H1 (cell line): Measurements from ENCODE around the gene NUP42. TPM values are rescaled to one million over a fixed set of nuclear protein-coding genes. Genes with fewer than 3 reads are reported as not detected.

Experiments
- CTCF ChIA-PET: fragments of 300-600 bp; sonication (Branson Sonifier 250); formaldehyde crosslinking; loops from one replicate; lab custom pipeline; 2021; ENCODE audit not compliant: partially characterized antibody; lab: Charles Lee
- POLR2A ChIA-PET: fragments of 300-600 bp; sonication (Branson Sonifier 250); formaldehyde crosslinking; loops from one replicate; lab custom pipeline; 2021; ENCODE audit warnings: inconsistent platforms; ENCODE audit not compliant: partially characterized antibody; lab: Charles Lee
- DNase-seq, 2 experiments: peaks; one replicate each; pipeline versions ENCODE4 v3.0.0 to v3.0.0-alpha.2; 2010 to 2022; ENCODE audit warnings: low spot score in 2 of 2, low read depth in 1 of 2, mixed read lengths in 1 of 2
- FAIRE-seq: peaks from 2 replicates; lab custom pipeline; 2011; peaks lifted over from hg19 to GRCh38; lab: Jason Lieb, UNC
- H2AFZ ChIP-seq: 2 replicates; pipeline ENCODE4 v1.8.1; 2012; ENCODE audit warnings: low read length, inconsistent platforms
- H2AK5ac ChIP-seq: 2 replicates; pipeline ENCODE4 v1.6.1; 2013; ENCODE audit warnings: low read depth, low read length
- H2BK120ac ChIP-seq: replicated peaks from 2 replicates; pipeline ENCODE3; 2013; ENCODE audit warnings: low read depth, low read length, inconsistent platforms
- H2BK12ac ChIP-seq: 2 replicates; pipeline ENCODE4 v1.6.1; 2013; ENCODE audit warnings: low read depth, low read length
- H2BK15ac ChIP-seq: 2 replicates; pipeline ENCODE4 v1.6.1; 2013; ENCODE audit warnings: low read length
- H2BK20ac ChIP-seq: 2 replicates; pipeline ENCODE4 v1.6.1; 2013; ENCODE audit warnings: low read length
- H2BK5ac ChIP-seq: 2 replicates; pipeline ENCODE4 v1.6.1; 2013; ENCODE audit warnings: low read depth, low read length
- H3K14ac ChIP-seq: 2 replicates; pipeline ENCODE4 v1.6.1; 2013; ENCODE audit warnings: inconsistent platforms; ENCODE audit not compliant: insufficient read length
- H3K18ac ChIP-seq: 2 replicates; pipeline ENCODE4 v1.6.1; 2013; ENCODE audit warnings: low read length; ENCODE audit errors: extremely low read depth
- H3K23ac ChIP-seq: 2 replicates; pipeline ENCODE4 v1.6.1; 2013; ENCODE audit warnings: inconsistent platforms; ENCODE audit not compliant: insufficient read length
- H3K23me2 ChIP-seq: 2 replicates; pipeline ENCODE4 v1.6.1; 2013; ENCODE audit warnings: low read depth, low read length
- H3K27ac ChIP-seq: 2 replicates; pipeline ENCODE4 v1.6.1; 2011; ENCODE audit warnings: low read depth, low read length, inconsistent platforms
- H3K27me3 ChIP-seq, 4 experiments: replicated peaks in 1 of 4; 1 replicate in 1 of 4; 2 replicates in 3 of 4; pipeline versions ENCODE4 v1.6.1 to v1.8.1; 2011 to 2013; ENCODE audit warnings: low read length in 3 of 4, mild to moderate bottlenecking in 3 of 4, inconsistent platforms in 2 of 4, mixed read lengths in 2 of 4, moderate library complexity in 1 of 4; ENCODE audit not compliant: control insufficient read depth in 3 of 4, insufficient read depth in 3 of 4; ENCODE audit errors: extremely low read depth in 1 of 4
- H3K36me3 ChIP-seq, 4 experiments: 2 replicates each; pipeline versions ENCODE4 v1.6.1 to v1.8.1; 2011 to 2013; ENCODE audit warnings: mild to moderate bottlenecking in 4 of 4, low read length in 3 of 4, moderate library complexity in 2 of 4, control low read depth in 1 of 4, inconsistent platforms in 1 of 4; ENCODE audit not compliant: insufficient read depth in 4 of 4, control insufficient read depth in 2 of 4
- H3K4ac ChIP-seq: replicated peaks from 2 replicates; pipeline ENCODE3; 2013; ENCODE audit warnings: low read length, low read depth, mixed read lengths, inconsistent platforms; ENCODE audit not compliant: insufficient read length
- H3K4me1 ChIP-seq, 4 experiments: replicated peaks in 1 of 4; 1 replicate in 1 of 4; 2 replicates in 3 of 4; pipeline versions ENCODE4 v1.6.1 to v1.8.1; 2011 to 2013; ENCODE audit warnings: low read length in 3 of 4, inconsistent platforms in 2 of 4, mixed read lengths in 1 of 4; ENCODE audit not compliant: insufficient read depth in 4 of 4, control insufficient read depth in 3 of 4
- H3K4me2 ChIP-seq, 2 experiments: 2 replicates each; pipeline versions ENCODE4 v1.6.1 to v1.8.1; 2011 to 2013; ENCODE audit warnings: low read depth in 2 of 2, low read length in 2 of 2, control low read depth in 1 of 2, inconsistent platforms in 1 of 2, mild to moderate bottlenecking in 1 of 2; ENCODE audit not compliant: insufficient read depth in 1 of 2
- H3K4me3 ChIP-seq, 4 experiments: fragments of 200-600, 300-600 bp in 1 of 4; sonication (generic), shearing (Covaris generic), sonication (Bioruptor Twin) in 1 of 4; 2 replicates each; pipeline versions ENCODE4 v1.5.1 to v1.8.1; 2011 to 2016; ENCODE audit warnings: low read length in 4 of 4, low read depth in 3 of 4, control low read depth in 2 of 4, inconsistent platforms in 2 of 4, mild to moderate bottlenecking in 2 of 4, mixed read lengths in 1 of 4, moderate library complexity in 1 of 4; ENCODE audit not compliant: insufficient read depth in 2 of 4; ENCODE audit errors: extremely low read depth in 1 of 4
- H3K56ac ChIP-seq: replicated peaks from 2 replicates; pipeline ENCODE3; 2013; ENCODE audit warnings: low read depth, mild to moderate bottlenecking, mixed read lengths, low read length, inconsistent platforms; ENCODE audit not compliant: insufficient read length
- H3K79me1 ChIP-seq: 2 replicates; pipeline ENCODE4 v1.6.1; 2013; ENCODE audit warnings: low read depth, low read length, control low read depth
- H3K79me2 ChIP-seq, 2 experiments: 2 replicates each; pipeline versions ENCODE4 v1.6.1 to v1.8.1; 2012 to 2013; ENCODE audit warnings: low read length in 2 of 2, mild to moderate bottlenecking in 2 of 2, inconsistent platforms in 1 of 2; ENCODE audit not compliant: insufficient read depth in 2 of 2, control insufficient read depth in 1 of 2
- H3K9ac ChIP-seq, 4 experiments: replicated peaks in 1 of 4; 1 replicate in 1 of 4; 2 replicates in 3 of 4; pipeline versions ENCODE4 v1.6.1 to v1.8.1; 2011 to 2013; ENCODE audit warnings: low read depth in 3 of 4, low read length in 3 of 4, control low read depth in 2 of 4, mild to moderate bottlenecking in 2 of 4, moderate library complexity in 2 of 4, inconsistent platforms in 1 of 4; ENCODE audit errors: extremely low read depth in 1 of 4
- H3K9me3 ChIP-seq, 2 experiments: 2 replicates each; pipeline versions ENCODE4 v1.6.1 to v1.8.1; 2012 to 2013; ENCODE audit warnings: mild to moderate bottlenecking in 2 of 2, moderate library complexity in 2 of 2, control low read depth in 1 of 2, inconsistent platforms in 1 of 2, low read depth in 1 of 2, low read length in 1 of 2, mixed read lengths in 1 of 2; ENCODE audit not compliant: insufficient read depth in 2 of 2
- H4K20me1 ChIP-seq, 2 experiments: replicated peaks in 1 of 2; 2 replicates each; pipeline versions ENCODE3 to v1.8.1; 2011 to 2013; ENCODE audit warnings: inconsistent platforms in 2 of 2, low read length in 2 of 2, mild to moderate bottlenecking in 1 of 2; ENCODE audit not compliant: insufficient read depth in 2 of 2, control insufficient read depth in 1 of 2
- H4K5ac ChIP-seq: 2 replicates; pipeline ENCODE4 v1.6.1; 2013; ENCODE audit warnings: low read length, low read depth, mixed read lengths, inconsistent platforms; ENCODE audit not compliant: insufficient read length
- H4K8ac ChIP-seq: 2 replicates; pipeline ENCODE4 v1.8.0; 2013; ENCODE audit warnings: mild to moderate bottlenecking, moderate library complexity, low read length, inconsistent platforms; ENCODE audit not compliant: insufficient read depth; ENCODE audit errors: extremely low read depth
- H4K91ac ChIP-seq: replicated peaks from 2 replicates; pipeline ENCODE3; 2013; ENCODE audit warnings: low read length, mixed read lengths, inconsistent platforms; ENCODE audit not compliant: insufficient read length
- CBX5 ChIP-seq: fragments of 300-800, 300-1000 bp; sonication (generic); IDR thresholded peaks from 2 replicates; pipeline ENCODE4 v1.7.1; 2016; ENCODE audit warnings: antibody characterized with exemption, low read length, low read depth
- CHD1 ChIP-seq: IDR thresholded peaks from 2 replicates; pipeline ENCODE4 v1.6.1; 2012; ENCODE audit warnings: low read depth, low read length, improper control_type of control experiment
- JUND ChIP-seq: IDR thresholded peaks from 2 replicates; pipeline ENCODE4 v1.6.1; 2011; ENCODE audit warnings: mild to moderate bottlenecking, improper control_type of control experiment, low read length
- KDM4A ChIP-seq: IDR thresholded peaks from one replicate; pipeline ENCODE4 v1.7.1; 2012; ENCODE audit warnings: low read depth, mild to moderate bottlenecking, moderate library complexity, low read length, inconsistent platforms; ENCODE audit not compliant: severe bottlenecking
- NANOG ChIP-seq: IDR thresholded peaks from 2 replicates; pipeline ENCODE4 v1.6.1; 2011; ENCODE audit warnings: low read length, low read depth, mild to moderate bottlenecking, inconsistent platforms; ENCODE audit not compliant: insufficient read depth, poor library complexity, severe bottlenecking
- RNF2 ChIP-seq: fragments of 200-900, 300-1000 bp; sonication (generic); IDR thresholded peaks from 2 replicates; pipeline ENCODE4 v1.7.1; 2016; ENCODE audit warnings: borderline replicate concordance, low read depth, mild to moderate bottlenecking, antibody characterized with exemption, low read length; ENCODE audit not compliant: poor library complexity, severe bottlenecking; ENCODE audit errors: missing control alignments
- RXRA ChIP-seq: IDR thresholded peaks from 2 replicates; pipeline ENCODE4 v1.6.1; 2011; ENCODE audit warnings: low read depth, mild to moderate bottlenecking, low read length, moderate library complexity; ENCODE audit not compliant: insufficient read depth
- SIX5 ChIP-seq: IDR thresholded peaks from 2 replicates; pipeline ENCODE4 v1.6.1; 2011; ENCODE audit warnings: mild to moderate bottlenecking, low read depth, low read length
- SRF ChIP-seq: IDR thresholded peaks from 2 replicates; pipeline ENCODE4 v1.6.1; 2011; ENCODE audit warnings: mild to moderate bottlenecking, low read depth, low read length, moderate library complexity
- SUZ12 ChIP-seq: fragments of 200-600 bp; sonication (generic); IDR thresholded peaks from 2 replicates; pipeline ENCODE4 v1.6.1; 2012; ENCODE audit warnings: mild to moderate bottlenecking, inconsistent platforms, low read length, moderate library complexity, mixed read lengths
- YY1 ChIP-seq: IDR thresholded peaks from 2 replicates; pipeline ENCODE4 v1.6.1; 2011; ENCODE audit warnings: low read depth, mild to moderate bottlenecking, low read length
- WGBS, 2 experiments: shearing (Covaris generic) in 1 of 2; methylation state at CpG; one replicate each; pipeline versions ENCODE4 v1.1.6 to v1.1.7; 2013 to 2015; ENCODE audit warnings: low lambda C conversion rate in 2 of 2, mixed read lengths in 2 of 2, inconsistent platforms in 1 of 2, low coverage in 1 of 2, missing lambda C conversion rate in 1 of 2; ENCODE audit not compliant: insufficient replicate concordance in 2 of 2, insufficient coverage in 1 of 2, insufficient read length in 1 of 2; ENCODE audit errors: extremely low coverage in 1 of 2, missing lambda C conversion rate in 1 of 2; 5-methylcytosine and 5-hydroxymethylcytosine counted together
- polyA plus RNA-seq, 7 experiments: library from polyadenylated mRNA; depleted of rRNA in 3 of 7; stranded (reverse) in 5 of 7; unstranded in 2 of 7; fragments of >200 nt in 5 of 7; fragments of 200-250 nt in 2 of 7; gene quantifications; 1 replicate in 5 of 7; 2 replicates in 1 of 7; 4 replicates in 1 of 7; pipeline versions ENCODE4 v1.2.1 to v1.2.3, GENCODE V29; 2011 to 2013; ENCODE audit warnings: missing spikeins in 2 of 7, mixed read lengths in 2 of 7
- total RNA-seq: library from RNA; stranded (reverse); fragmentation: NEBNext Ultra II Directional; extraction: Animal tissue kit (Norgen Biotek cat#: 25700); gene quantifications from 2 replicates; pipeline ENCODE4 v1.2.1, GENCODE V29; 2021

NUP42 gene
- total and polyA plus RNA-seq, 2 of the 8 experiments (the other 6 are each of a cell fraction or from before 2014, with no cell fraction given), result 31.8 to 41.2 TPM

DNA sequence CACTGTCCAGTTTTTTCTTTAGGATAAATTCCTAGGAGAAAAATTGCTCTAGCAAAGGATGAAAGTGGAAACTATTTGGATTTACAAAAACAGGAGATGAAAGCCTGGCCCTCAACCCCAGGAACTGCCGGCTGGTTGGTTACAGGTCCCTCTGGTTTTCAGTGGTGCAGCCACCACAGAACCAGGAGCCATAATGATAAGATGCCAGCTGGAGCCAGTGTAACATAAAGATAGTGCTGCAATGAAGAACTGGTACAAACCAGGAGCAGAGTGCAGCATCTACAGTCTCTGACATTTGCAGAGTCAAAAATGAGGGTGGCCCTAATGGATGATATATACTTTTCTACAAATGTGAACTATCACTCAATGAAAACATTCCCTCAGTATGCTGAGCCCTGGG is 20.4 kb upstream of the NUP42 start:
- TF ChIP-seq SRF, result no peak
- TF ChIP-seq RNF2, result no peak
- TF ChIP-seq RXRA, result no peak
- TF ChIP-seq SIX5, result no peak
- TF ChIP-seq CBX5, result no peak
- TF ChIP-seq YY1, result no peak
- no peak for TF ChIP-seq JUND
- no peak for TF ChIP-seq KDM4A
- TF ChIP-seq SUZ12, result no peak
- no peak for TF ChIP-seq NANOG
- TF ChIP-seq CHD1, result no peak
- Histone ChIP-seq H3K23ac (no peak overlapping the region), H2AFZ (no peak overlapping the region), H2BK20ac (no peak overlapping the region), H3K56ac (no peak overlapping the region), H2BK5ac (no peak overlapping the region), H2AK5ac (no peak overlapping the region), H3K4ac (no peak overlapping the region), H3K4me2 (no peak overlapping the region), H3K27ac (no peak overlapping the region), H4K91ac (no peak overlapping the region), H4K20me1 (no peaks in the 10 kb centered on the region), H3K79me1 (no peaks in the 10 kb centered on the region), H2BK120ac (no peak overlapping the region), H3K9ac (no peak overlapping the region; a peak in 2 of 7 replicates), H3K4me3 (no peak overlapping the region), H3K27me3 (no peaks in the 10 kb centered on the region), H3K18ac (no peak overlapping the region), H4K5ac (no peak overlapping the region), H3K23me2 (no peaks in the 10 kb centered on the region), H3K4me1 (no peaks in the 10 kb centered on the region), H3K79me2 (no peaks in the 10 kb centered on the region), H2BK15ac (no peak overlapping the region), H3K9me3 (no peaks in the 10 kb centered on the region), H4K8ac (no peak overlapping the region), H3K14ac (no peak overlapping the region), H3K36me3 (peaks cover 0 to 9% (median 2%) of the 10 kb centered on the region in 4 experiments; a peak in 3 of 8 replicates), H2BK12ac (no peak overlapping the region)
- DNase-seq, result no peak
- WGBS, 2 experiments, result 89% methylated on average over 1 of the region's 1 CpG; no CpG with 5 or more reads in 1 of the 2 experiments
- FAIRE-seq, result no peak
- ChIA-PET POLR2A (interaction anchor here (1.0 kb wide), 1 partner anchor 12 kb away, joined by 3 read pairs; no protein-coding TSS in a partner anchor), CTCF (interaction anchor here (1.1 to 1.4 kb wide), 3 partner anchors 9 to 75 kb away, joined by 3 to 4 read pairs (median 3); no protein-coding TSS in a partner anchor)
